Lower lobe of right lung (tissue), 2 donors: ENCODE data around the gene PCP2. TPM values are rescaled to one million over a fixed set of nuclear protein-coding genes. Genes with fewer than 3 reads are reported as not detected.

Experiments used
- ATAC-seq, 2 donors: fragments of 200-7000 bp; cut with Tn5 transposase; one replicate each; pipeline ENCODE4 v1.9.1; 2020 to 2022; ENCODE audit warnings: mild to moderate bottlenecking in 2 of 2, moderate library complexity in 2 of 2
- DNase-seq: peaks from one replicate; pipeline ENCODE4 v3.0.0-alpha.2; 2020
- H3K27ac ChIP-seq: fragments of 200-600 bp; one replicate; pipeline ENCODE4 v1.8.0; 2022
- H3K27me3 ChIP-seq: fragments of 200-600 bp; one replicate; pipeline ENCODE4 v1.8.0; 2022; ENCODE audit warnings: low read depth
- H3K36me3 ChIP-seq: fragments of 200-600 bp; one replicate; pipeline ENCODE4 v1.8.0; 2022; ENCODE audit warnings: mild to moderate bottlenecking
- H3K4me1 ChIP-seq: fragments of 200-600 bp; one replicate; pipeline ENCODE4 v1.8.0; 2022
- H3K4me3 ChIP-seq: fragments of 200-600 bp; one replicate; pipeline ENCODE4 v1.8.0; 2022; ENCODE audit warnings: mild to moderate bottlenecking
- H3K9me3 ChIP-seq: fragments of 200-600 bp; one replicate; pipeline ENCODE4 v1.8.0; 2022
- CTCF ChIP-seq: fragments of 200-600 bp; IDR thresholded peaks from one replicate; pipeline ENCODE4 v1.8.0; 2022; ENCODE audit warnings: antibody characterized with exemption, mild to moderate bottlenecking
- intact Hi-C: fragments of 100-400 bp; cut with DNase I; formaldehyde crosslinking; loops from one replicate; pipeline ENCODE4 v1.11.0; 2022
- total RNA-seq: library from RNA; stranded (reverse); fragmentation: NEBNext Ultra II Directional; extraction: Animal tissue kit (Norgen Biotek cat#: 25700); gene quantifications from one replicate; pipeline ENCODE4 v1.2.1, GENCODE V29; 2021
- donor health status: DM: no; HTN: yes; CAD: no; lungs with severe emphysema.

The PCP2 gene
- total RNA-seq, 1 donor from 2014 or later, result 3.5 TPM

GRCh38 chr19:7602240-7602934 is 31.1 kb downstream of the PCP2 start:
- H3K9me3 ChIP-seq, result no peaks in the 10 kb centered on the region
- H3K4me3 ChIP-seq, result no peak overlapping the region
- peaks cover 6% of the 10 kb centered on the region for H3K36me3 ChIP-seq
- H3K27me3 ChIP-seq, result peaks cover 19% of the 10 kb centered on the region
- H3K4me1 ChIP-seq, result no peaks in the 10 kb centered on the region
- peak; percentile 70 for ATAC-seq
- no peak for TF ChIP-seq CTCF
- peak overlapping the region; percentile 38 for H3K27ac ChIP-seq
- DNase-seq, result peak; percentile 74
- intact Hi-C loops, result no loop called here

- DNase-seq, result no peak
- H3K4me1 ChIP-seq, result peaks cover 3% of the 10 kb centered on the region
Observed at GRCh38 chr19:7600721-7601120, 32.8 kb downstream of the PCP2 start.

GRCh38 chr19:7598180-7598579 is 35.3 kb downstream of the PCP2 start:
- Histone ChIP-seq H3K9me3 (no peaks in the 10 kb centered on the region), H3K27ac (no peak overlapping the region), H3K36me3 (no peaks in the 10 kb centered on the region), H3K4me1 (peaks cover 3% of the 10 kb centered on the region), H3K4me3 (no peak overlapping the region), H3K27me3 (peaks cover 36% of the 10 kb centered on the region)
- DNase-seq, result no peak
- no peak for ATAC-seq
- intact Hi-C loops, result no loop called here
- TF ChIP-seq CTCF, result no peak

More at GRCh38 chr19:7600721-7601120, 32.8 kb downstream of the PCP2 start:
- intact Hi-C loops, result no loop called here
- no peak for TF ChIP-seq CTCF
- Histone ChIP-seq H3K27me3 (peaks cover 30% of the 10 kb centered on the region), H3K27ac (no peak overlapping the region), H3K4me3 (no peak overlapping the region), H3K9me3 (no peaks in the 10 kb centered on the region), H3K36me3 (no peaks in the 10 kb centered on the region)
- no peak for ATAC-seq

GRCh38 chr19:7597689-7598088 is 35.8 kb downstream of the PCP2 start:
- no peak for TF ChIP-seq CTCF
- Histone ChIP-seq H3K4me3 (no peak overlapping the region), H3K36me3 (no peaks in the 10 kb centered on the region), H3K27ac (no peak overlapping the region), H3K27me3 (peaks cover 36% of the 10 kb centered on the region), H3K4me1 (peaks cover 3% of the 10 kb centered on the region), H3K9me3 (no peaks in the 10 kb centered on the region)
- no peak for ATAC-seq
- intact Hi-C loops, result no loop called here
- DNase-seq, result no peak

- DNase-seq (no peak), ATAC-seq (peak; percentile 5 to 28)
- TF ChIP-seq CTCF, result no peak
- H3K27me3 ChIP-seq, result peaks cover 35% of the 10 kb centered on the region
- H3K4me1 ChIP-seq, result peaks cover 3% of the 10 kb centered on the region
- intact Hi-C loops, result no loop called here
- no peaks in the 10 kb centered on the region for H3K36me3 ChIP-seq
- no peaks in the 10 kb centered on the region for H3K9me3 ChIP-seq
- H3K4me3 ChIP-seq, result peak overlapping the region; percentile 57
- peak overlapping the region; percentile 56 for H3K27ac ChIP-seq
Observed at GRCh38 chr19:7596211-7596937, 37.1 kb downstream of the PCP2 start.
